DMS153 treated with DMSO at 0.1 percent for 48 hours (cell line): ENCODE data around the gene RGS7.
"Not testable (repeated sequence)": the region's sequence is repeated elsewhere in the genome, so short reads cannot be mapped to it uniquely, and the experiment has no call there.

Source experiments
- DNase-seq: peaks from one replicate; lab custom pipeline; 2025; ENCODE audit not compliant: unreplicated experiment; lab: John Stamatoyannopoulos, UW

RGS7 gene

DNA sequence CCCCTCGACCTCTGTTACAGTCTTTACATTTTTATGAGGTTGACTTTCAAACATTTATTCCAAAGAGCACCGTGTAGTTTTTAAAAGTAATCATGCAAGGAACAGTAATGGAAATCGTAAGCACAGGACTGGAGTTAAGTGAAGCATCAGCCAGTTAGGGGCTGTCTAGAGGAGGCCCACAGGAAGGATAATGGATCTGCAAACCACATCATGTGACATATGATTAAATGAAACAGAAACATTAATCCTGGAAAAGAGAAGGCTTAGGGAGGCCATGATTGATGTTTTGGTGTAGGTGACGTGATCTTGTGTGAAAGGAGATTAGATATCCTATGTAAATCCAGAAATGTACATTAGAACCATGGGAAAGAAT, 25.0 kb downstream of the RGS7 start:
- DNase-seq, result no peak

DNA sequence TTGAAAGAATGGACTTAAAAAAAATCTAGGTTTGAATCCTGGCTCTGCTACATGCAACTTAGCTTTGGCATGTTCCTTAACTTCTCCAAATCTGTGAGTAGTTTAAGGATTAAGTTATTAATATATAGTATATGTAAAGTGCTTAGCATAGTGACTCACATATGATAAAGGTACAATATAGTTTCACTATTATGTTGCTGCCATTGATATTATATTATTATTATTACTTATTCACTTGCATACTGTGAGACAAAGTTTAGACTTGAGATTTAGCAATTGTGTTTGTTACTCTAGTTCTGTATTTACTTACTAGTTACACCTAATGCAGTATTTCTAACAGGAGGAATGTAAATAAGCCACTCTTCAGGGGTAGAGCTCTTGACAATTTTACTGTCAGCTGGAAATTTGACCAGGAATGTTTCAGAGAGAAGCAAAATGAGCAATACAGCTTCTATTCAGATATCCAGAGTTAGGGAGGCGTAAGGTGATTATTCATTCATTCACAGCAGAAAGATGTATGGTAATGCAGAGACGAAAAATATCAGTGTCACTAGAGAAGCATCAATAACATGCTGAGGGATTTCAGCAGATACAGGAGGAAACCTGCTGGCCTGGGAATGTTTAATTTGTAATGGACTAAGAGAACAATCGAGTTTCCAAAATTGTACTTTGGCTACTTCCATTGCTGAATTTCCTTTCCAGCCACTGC, 25.5 kb downstream of the RGS7 start:
- DNase-seq, result no peak

DNA sequence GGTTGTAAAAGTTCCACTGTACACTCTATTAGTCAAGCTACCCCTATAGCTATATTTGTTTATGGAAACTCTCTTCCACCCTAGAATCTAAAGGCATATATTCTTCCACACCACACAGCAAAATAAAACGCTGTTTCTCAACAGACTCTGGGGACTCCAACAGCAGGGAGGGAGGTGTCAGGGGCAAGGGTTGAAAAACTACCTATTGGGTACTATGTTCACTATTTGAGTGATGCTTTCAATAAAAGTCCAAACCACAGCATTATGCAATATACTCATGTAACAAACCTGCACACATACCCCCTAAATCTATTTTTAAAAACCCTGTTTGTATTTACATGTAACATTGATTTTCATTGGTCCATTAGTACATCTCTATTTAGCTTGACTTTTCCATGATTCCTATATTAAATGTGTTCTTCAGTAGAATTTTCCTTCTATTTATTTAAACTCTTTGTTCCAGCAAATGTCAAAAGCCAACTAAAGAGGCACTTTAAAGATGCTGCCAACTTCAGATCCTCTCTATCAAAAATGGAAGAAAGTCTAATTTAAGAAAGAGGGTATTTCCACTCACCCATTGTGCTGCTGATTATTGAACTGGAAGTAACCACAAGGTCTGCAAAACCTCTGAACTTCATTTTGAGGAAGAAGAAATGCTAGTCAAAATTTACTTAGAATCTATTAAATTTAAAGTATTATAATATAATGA, 26.2 kb downstream of the RGS7 start:
- no peak for DNase-seq

DNA sequence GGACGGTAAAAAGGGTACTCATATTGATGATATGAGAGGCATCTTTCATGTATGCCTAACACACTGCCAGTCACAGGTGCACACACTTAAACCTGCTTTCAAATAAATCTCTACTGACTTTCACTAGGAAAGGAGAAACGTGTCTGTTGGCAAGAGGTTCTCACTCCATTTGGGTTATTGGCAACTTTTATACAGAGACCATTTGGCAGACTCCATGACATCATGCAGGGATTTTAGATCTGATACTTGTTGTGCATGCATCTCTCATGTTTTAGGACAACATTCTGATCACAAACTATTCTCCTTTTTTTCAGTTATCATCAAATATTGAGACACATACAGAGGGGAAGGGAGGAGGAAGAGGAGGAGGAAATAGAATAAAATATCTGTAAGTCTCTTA, 31.5 kb downstream of the RGS7 start:
- DNase-seq, result no peak

DNA sequence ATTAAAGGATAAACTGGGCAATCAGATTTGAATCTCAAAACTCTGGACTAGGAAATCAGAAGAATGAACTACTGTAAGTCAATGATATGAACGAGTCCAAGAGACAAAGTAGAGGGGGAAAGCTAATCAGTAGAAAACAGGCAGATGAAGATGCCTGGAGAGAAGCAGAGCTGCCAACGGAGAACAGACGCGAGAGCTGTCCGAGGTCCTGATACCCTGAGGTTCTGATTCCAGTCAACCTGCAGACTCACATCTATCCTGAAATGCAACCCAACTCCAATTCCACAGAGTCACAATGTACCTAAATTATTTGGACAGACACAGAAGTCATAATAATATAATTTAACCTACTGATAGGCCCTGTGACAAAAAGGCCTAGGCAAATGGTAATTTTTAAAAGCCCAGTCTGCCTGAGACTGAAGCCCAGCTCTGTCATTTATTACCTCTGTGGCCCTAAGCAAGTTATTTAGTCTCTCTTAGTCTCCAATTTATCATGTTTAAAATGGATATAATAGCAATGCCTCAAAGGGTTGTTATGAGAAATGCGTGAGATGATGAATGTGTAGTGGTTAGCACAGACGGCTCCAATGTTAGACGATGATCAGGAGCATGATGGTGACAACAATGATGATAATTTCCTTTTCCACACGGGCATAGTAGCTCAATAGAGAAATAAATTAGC, 33.4 kb downstream of the RGS7 start:
- no peak for DNase-seq

DNA sequence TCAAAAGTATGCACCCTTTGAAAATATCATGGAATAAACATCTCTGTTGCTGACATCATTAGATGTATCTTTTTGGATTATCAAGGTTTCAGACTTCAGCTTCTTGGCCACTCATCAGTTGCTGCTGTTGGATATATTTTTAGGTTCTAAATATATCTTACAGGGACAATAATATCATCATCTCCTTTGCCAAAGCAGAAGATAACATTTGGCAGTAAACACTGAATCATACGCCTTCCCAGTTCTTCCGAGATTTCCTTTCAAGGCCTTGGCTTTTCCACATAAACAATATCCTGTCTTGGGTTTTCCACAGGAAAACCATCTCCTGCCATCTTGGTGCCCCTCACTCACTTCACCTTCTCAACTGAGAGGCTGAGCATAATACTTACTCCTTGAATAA, 39.3 kb downstream of the RGS7 start:
- no peak for DNase-seq

DNA sequence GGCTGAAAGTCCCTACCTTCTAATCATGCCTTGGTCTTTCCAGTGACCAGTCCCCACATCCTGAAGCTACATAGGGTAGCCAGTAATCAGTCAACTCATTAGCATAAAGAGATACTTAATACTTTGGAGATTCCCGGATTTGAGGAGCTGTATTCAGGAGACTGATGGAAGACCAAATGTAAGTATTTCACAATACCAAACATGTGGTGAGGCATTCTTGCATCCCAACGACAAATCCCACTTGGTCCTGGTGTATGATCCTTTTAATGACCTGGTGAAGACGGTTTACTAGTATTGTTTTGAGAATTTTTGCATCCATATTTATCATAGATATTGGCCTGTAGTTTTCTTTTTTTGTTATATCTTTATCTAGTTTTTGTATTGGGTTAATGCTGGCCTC, 40.6 kb downstream of the RGS7 start:
- DNase-seq, result no peak

DNA sequence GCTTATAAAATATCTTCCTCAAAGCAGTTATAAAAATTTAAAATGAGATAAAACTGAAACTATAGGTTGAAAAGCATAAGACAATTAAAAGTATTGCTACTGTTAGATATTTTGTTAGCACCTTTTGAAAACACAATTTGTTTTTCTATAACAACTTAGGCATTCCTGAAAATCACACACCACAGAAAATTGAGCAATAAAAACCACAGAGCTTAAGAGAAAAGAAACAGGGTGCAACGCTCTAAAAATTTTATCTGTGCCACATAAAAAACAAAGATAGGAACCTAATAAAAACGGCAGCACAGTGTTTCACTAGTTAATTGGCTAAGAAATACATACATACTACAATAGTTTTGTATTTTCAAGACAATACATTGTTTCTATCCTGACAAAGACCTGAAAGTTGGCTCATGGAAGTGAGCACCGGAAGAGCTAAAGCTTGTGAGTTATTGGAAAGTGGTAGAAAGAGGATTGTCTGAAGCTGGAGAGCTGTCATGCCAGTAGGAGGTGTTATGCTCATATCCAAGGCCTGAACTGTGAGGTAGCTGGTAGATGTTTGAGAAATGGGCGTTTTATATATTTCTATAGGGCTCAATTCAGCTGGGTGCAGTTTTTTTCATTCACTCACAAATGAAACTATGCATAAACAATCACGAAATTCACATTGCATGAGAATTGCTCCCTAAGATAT, 45.8 kb downstream of the RGS7 start:
- DNase-seq, result no peak

DNA sequence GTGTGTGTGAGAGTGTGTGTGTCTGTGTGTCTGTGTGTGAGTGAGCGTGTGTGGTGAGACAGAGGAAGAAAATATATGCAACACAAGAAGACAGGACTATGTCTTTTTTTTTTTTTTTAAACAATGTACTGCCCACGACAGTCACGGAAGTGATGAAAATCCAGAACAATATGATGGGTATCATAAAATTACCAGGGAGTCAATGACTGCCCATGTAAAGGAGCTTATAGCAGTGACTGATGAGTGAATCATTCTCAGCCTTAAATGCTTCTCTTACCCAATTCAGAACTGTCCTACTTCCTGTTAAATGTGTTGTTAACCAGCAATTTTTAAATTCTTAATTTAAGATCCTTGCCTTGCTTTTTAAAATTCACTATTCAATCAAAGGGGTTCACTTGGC, 46.6 kb downstream of the RGS7 start:
- no peak for DNase-seq

DNA sequence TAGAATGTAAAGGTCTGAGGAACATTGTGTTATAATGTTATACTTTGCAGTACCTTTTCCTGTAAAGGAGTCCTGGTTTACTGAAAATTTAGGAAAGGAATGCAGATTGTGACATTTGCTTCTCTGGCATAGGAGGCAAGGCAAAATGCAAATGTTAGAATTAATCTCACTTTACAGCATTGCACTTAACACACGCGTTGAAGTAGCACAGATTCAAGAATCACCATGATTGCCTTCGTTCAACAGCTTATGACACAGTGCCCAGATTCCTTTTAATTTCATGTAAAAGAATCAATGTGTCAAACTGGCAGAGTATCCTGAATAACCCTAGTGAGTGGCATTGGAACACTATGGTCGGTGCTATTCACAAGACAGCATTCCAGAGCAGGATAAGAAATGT, 47.4 kb downstream of the RGS7 start:
- DNase-seq, result no peak

DNA sequence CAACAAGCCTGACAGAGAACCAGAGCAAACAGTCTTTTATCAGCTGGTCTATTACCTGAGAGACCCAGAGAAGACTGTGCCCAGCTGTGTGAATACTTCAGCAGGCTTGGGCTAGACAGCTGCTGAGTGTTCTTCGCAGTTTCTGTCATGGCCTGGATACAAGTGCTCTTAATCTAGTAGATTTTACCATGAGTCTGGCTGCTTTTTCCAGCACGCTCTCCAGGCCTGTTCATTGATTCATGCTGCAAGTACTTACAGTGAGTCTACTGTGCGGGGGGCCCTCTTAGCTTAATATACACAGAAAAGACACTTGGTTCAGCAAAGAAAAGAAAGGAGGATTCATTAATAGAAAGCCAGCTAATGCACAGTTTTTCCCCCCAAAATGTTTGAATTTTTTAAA, 48.5 kb downstream of the RGS7 start:
- DNase-seq, result no peak

DNA sequence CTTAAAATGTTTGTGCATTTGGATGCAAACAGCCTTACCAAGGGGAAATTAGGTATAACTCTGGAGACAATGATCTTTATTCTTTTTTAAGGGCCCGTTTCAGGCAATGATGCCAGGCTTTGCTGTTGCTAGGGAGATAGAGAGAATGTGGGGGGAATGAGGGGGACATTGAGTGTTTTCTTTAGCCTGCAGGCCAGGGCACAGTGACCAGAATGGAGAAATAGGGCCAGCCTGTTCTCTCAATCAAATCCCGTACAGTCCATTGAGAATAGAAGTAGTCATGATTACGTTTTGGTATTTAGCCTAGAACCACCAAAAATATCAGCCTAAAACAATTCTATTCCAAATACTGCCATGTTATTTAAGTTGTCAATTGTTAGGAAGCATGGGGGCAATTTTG, 49.0 kb downstream of the RGS7 start:
- no peak for DNase-seq

DNA sequence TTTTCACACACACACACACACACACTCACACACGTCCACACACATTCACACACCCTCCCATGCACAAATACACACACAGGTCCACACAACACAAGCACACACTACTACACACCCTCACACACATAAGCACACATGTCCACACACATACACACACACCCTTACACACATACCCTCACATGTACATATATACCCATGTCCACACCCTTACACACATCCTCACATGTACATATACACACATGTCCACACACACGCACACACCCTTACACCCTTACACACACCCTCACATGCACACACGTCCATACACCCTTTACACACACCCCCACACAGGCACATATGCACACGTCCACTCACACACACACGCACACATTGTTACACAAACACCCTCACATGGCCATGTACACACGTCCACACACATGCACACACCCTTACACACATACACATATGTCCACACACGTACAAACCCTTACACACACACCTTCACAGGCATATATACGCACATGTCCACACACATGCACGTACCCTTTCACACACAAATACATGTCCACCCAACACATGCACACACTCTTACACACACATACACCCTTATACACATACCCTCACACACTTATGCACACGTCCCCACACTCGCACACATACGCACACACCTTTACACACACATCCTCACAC, 50.7 kb downstream of the RGS7 start:
- DNase-seq, result no peak

DNA sequence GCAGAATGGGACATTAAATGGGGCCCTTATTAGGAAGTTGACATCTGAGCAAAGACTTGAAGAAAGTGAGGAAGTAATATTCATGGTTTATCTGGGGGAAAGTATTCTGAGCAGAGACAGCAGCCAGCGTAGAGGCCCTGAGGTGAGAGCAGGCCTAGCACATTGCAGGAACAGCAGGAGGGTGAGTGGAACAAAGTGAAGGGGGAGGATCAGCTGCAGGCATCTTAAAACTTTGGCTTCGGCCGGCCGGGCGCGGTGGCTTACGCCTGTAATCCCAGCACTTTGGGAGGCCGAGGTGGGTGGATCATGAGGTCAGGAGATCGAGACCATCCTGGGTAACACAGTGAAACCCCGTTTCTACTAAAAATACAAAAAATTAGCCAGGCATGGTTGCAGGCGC, 55.0 kb downstream of the RGS7 start:
- not testable (repeated sequence) for DNase-seq

DNA sequence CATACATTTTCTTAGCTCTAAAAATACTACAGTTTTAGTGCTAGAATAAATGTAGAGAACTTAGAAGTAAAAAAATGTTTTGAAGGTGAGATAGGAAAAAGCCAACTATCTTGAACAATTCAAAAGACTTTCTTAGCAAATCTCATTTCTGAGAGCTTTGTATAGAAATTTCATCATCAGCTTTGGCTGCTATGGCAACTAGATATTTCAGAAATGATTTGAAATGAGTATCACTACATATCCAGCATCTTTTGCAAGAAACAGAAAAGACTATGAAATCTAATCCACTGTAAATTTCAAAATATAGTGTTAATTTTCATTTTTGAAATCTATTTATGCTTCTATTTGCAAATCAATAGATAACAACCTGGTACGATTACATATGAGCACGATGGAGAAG, 57.7 kb downstream of the RGS7 start:
- no peak for DNase-seq

DNA sequence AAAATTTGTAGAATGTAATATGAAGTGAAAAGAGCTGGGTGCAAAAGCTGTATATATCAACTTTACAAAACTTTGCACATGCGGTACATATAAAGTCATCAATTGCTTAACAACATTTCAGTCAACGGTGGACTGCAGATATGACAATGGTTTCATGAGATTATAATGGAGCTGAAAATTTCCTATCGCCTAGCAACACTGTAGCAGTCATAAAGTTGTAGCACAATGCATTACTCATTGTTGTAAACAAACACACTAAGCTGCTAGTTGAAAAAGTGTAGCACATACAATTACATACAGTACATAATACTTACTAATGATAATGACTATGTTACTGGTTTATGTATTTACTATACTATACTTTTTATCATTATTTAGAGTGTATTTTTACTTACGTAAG, 64.0 kb downstream of the RGS7 start:
- DNase-seq, result no peak

DNA sequence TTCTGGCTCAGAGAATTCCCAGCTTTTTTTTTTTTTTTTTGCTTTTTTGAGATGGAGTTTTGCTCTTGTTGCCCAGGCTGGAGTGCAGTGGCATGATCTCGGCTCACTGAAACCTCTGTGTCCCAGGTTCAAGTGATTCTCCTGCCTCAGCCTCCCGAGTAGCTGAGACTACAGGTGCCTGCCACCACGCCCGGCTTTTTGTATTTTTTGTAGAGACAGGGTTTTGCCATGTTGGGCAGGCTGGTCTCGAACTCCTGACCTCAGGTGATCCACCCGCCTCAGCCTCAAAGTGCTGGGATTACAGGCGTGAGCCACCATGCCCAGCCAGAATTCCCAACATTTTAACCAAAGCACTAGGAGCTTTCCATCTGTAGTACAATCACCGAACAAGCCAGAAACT, 65.5 kb downstream of the RGS7 start:
- DNase-seq, result not testable (repeated sequence)

DNA sequence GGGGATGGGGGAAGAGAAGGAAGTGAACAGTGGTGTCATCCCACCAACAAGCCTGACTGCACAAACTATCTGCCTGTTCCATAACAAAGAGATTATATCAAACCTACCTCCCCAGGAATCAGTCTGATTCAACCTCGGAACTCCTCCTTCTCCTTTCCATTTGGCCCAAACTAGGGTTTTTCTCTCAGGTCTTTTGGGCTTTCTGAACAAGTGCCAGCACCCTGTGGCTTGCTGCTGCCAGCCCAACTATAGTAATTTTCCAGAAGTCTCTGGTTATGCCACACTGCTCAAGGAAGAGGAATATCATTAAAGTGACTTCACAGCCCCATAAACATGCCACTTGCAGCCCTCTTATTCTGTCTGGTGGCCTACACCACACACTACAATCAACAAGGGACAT, 70.5 kb downstream of the RGS7 start:
- no peak for DNase-seq

DNA sequence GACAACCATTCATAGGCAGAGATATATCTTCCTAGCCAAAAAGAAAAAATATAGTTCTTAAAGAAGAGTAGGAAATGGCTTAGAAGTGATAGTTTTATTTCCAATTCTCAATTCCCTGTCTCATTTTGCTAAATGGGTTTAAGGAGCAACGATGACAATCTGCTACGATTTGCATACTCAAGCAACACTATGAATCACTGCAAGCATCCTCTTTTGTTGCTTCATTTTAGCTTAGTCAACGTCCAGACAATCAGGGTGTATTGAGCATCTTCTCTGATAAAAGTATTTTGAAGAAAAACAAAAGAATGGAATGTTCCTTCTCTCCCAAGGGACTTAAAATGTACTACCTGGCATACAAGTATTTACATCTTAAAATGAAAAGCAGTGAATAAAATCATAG, 80.6 kb downstream of the RGS7 start:
- no peak for DNase-seq

DNA sequence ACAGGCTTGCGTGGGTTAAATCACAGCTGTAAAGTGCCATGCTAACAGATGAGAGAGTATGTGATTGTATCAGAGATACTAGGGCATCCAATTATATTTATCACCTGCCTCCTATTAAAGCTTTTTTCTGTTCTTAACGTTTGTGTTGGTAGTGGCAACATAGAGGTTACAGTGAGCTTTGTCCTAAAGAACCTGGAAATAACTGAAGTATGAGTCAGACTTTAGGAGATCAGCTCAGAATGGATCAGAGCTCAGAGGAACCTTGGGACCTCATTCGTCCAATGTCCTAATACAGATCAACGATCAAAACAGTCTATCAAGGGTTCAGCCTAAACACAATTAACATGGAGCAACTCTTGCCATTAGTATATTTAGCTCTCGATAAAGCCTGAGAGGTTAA, 81.0 kb downstream of the RGS7 start:
- no peak for DNase-seq

DNA sequence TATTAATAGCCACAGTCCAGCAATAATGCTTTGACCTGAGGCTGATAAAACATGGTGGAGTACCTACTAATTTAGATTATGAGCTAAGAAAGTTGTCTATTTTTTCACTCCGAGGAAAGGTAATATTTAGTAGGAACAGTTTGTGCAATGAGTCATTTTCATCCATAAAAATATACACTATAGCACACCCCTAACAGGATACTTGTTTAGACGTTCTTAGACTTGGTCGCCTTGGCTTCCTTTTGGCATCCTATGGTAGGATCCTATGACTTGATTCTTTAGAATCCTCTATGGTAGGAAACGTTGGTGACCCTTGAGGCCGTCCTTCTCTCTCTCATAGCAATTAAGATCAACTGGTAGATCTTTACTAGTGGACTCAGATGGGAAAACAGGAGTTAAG, 81.8 kb downstream of the RGS7 start:
- DNase-seq, result no peak
